Effector CD4-positive, alpha-beta T cell (primary cell): Measurements from ENCODE around the gene TRIM28.
"Not testable (repeated sequence)": the region's sequence is repeated elsewhere in the genome, so short reads cannot be mapped to it uniquely, and the experiment has no call there.

Experiments used
- DNase-seq: peaks from one replicate; pipeline ENCODE4 v3.0.0-alpha.2; 2020

Gene TRIM28

GRCh38 chr19:58561373-58562121, 17.7 kb downstream of the TRIM28 start:
- DNase-seq, result no peak

- DNase-seq, result no peak
Measured at GRCh38 chr19:58562122-58563033, 18.5 kb downstream of the TRIM28 start.

GRCh38 chr19:58563034-58563573, 19.2 kb downstream of the TRIM28 start:
- DNase-seq, result no peak

GRCh38 chr19:58563823-58564222, 20.0 kb downstream of the TRIM28 start:
- DNase-seq, result no peak

GRCh38 chr19:58566989-58567388, 23.1 kb downstream of the TRIM28 start:
- DNase-seq, result no peak

- no peak for DNase-seq
Measured at GRCh38 chr19:58568453-58569130, 24.7 kb downstream of the TRIM28 start.

- no peak for DNase-seq
Measured at GRCh38 chr19:58569191-58569942, 25.5 kb downstream of the TRIM28 start.

GRCh38 chr19:58569943-58570670, 26.2 kb downstream of the TRIM28 start:
- no peak for DNase-seq

- DNase-seq, result no peak
Measured at GRCh38 chr19:58570770-58571574, 27.1 kb downstream of the TRIM28 start.

GRCh38 chr19:58571575-58571947, 27.7 kb downstream of the TRIM28 start:
- DNase-seq, result no peak

- DNase-seq, result no peak
Measured at GRCh38 chr19:58572026-58572817, 28.4 kb downstream of the TRIM28 start.

GRCh38 chr19:58572818-58573657, 29.2 kb downstream of the TRIM28 start, which contains the start of gene MZF1:
TSS of gene MZF1 (minus strand) at chr19:58573335. CDS start at chr19:58571389, 1,946 bp downstream.
- peak; percentile 100 for DNase-seq

GRCh38 chr19:58573658-58574164, 29.8 kb downstream of the TRIM28 start:
- DNase-seq, result no peak

- DNase-seq, result peak; percentile 66
Measured at GRCh38 chr19:58575183-58576041, 31.5 kb downstream of the TRIM28 start.

GRCh38 chr19:58577581-58577980, 33.7 kb downstream of the TRIM28 start:
- not testable (repeated sequence) for DNase-seq

GRCh38 chr19:58578012-58578925, 34.4 kb downstream of the TRIM28 start:
- DNase-seq, result no peak
